ENCODE results near the gene ELOVL6. TPM values are rescaled to one million over a fixed set of nuclear protein-coding genes. Genes with fewer than 3 reads are reported as not detected.

Gene ELOVL6
- total and polyA plus RNA-seq, 9 donors: 0.36 to 10.4 (median 3.6) TPM

DNA sequence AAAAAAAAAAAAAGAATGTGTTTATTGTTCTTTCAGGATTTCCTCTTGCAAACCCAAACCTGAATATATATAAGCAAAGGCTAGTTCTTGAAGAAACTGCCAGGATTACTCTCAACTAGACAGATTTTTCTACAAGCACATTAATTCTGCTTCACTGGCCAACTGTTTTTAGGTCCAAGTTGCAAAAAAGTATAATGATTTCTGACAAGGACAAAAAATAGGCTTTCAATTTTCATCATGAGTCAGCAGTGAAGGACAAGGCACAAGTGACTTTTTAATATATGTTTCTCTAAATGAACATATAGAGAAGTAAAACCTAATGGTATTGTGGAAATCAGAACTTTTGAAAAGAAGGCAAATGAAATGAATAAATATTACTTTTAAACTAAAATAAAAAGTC lies 73.7 kb downstream of the ELOVL6 start:
- Histone ChIP-seq H3K9me3 (no peaks in the 10 kb centered on the region), H3K4me1 (ENCODE audit: insufficient read depth) (no peaks in the 10 kb centered on the region), H3K36me3 (no peaks in the 10 kb centered on the region), H3K27ac (no peak overlapping the region), H3K27me3 (no peaks in the 10 kb centered on the region), H3K4me3 (no peak overlapping the region)
- intact Hi-C loops (cut with DNase I): no loop called here
- DNase-seq: no peak
- TF ChIP-seq EP300 (IDR thresholded peaks at IDR 0.05): no peak
- TF ChIP-seq, protein P1, sequence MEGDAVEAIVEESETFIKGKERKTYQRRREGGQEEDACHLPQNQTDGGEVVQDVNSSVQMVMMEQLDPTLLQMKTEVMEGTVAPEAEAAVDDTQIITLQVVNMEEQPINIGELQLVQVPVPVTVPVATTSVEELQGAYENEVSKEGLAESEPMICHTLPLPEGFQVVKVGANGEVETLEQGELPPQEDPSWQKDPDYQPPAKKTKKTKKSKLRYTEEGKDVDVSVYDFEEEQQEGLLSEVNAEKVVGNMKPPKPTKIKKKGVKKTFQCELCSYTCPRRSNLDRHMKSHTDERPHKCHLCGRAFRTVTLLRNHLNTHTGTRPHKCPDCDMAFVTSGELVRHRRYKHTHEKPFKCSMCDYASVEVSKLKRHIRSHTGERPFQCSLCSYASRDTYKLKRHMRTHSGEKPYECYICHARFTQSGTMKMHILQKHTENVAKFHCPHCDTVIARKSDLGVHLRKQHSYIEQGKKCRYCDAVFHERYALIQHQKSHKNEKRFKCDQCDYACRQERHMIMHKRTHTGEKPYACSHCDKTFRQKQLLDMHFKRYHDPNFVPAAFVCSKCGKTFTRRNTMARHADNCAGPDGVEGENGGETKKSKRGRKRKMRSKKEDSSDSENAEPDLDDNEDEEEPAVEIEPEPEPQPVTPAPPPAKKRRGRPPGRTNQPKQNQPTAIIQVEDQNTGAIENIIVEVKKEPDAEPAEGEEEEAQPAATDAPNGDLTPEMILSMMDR (IDR thresholded peaks at IDR 0.05): no peak
- TF ChIP-seq POLR2A (IDR thresholded peaks at IDR 0.05): no peak

DNA sequence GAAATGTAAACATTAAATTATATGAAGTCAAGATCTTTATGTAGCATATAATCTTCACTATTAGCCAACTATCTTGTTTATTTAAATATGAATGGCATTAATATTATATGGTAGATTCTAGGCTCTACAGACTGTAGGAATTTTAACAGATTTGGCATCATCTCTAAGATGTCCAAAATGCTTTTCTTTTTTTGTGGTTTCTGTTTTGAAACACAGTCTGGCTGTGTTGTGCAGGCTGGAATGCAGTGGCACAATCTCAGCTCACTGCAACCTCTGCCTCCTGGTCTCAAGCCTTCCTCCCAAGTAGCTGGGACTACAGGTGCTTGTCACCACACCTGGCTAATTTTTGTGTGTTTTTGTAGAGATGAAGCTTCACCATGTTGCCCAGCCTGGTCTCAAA lies 76.2 kb downstream of the ELOVL6 start:
- intact Hi-C loops (cut with DNase I): no loop called here
- H3K27ac ChIP-seq: no peak overlapping the region
- no peaks in the 10 kb centered on the region for H3K4me1 ChIP-seq (ENCODE audit: insufficient read depth)
- H3K27me3 ChIP-seq: no peaks in the 10 kb centered on the region
- no peaks in the 10 kb centered on the region for H3K36me3 ChIP-seq
- no peak for DNase-seq
- H3K4me3 ChIP-seq: no peak overlapping the region
- TF ChIP-seq, protein P1 (IDR thresholded peaks at IDR 0.05): no peak
- TF ChIP-seq EP300 (IDR thresholded peaks at IDR 0.05) (no peak), POLR2A (IDR thresholded peaks at IDR 0.05) (no peak)
- no peaks in the 10 kb centered on the region for H3K9me3 ChIP-seq

DNA sequence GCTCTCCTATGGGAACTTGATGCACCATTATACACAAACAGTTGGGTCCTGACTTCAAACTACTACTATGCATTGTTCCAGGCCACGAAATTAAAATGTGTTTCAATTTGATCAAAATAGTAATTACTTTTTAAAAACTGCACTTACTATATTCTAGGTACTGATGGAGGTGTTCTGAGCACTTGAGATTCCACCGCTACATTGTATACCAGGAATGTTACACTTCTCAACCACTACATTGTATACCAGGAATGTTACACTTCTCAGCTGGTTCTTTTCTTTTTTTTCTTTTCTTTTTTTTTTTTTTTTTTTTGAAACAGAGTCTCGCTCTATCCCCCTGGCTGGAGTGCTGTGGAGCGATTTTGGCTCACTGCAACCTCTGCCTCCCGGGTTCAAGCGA lies 77.9 kb downstream of the ELOVL6 start:
- no peak for DNase-seq
- Histone ChIP-seq H3K27ac (no peak overlapping the region), H3K9me3 (no peaks in the 10 kb centered on the region), H3K4me1 (ENCODE audit: insufficient read depth) (no peaks in the 10 kb centered on the region), H3K27me3 (no peaks in the 10 kb centered on the region), H3K4me3 (no peak overlapping the region), H3K36me3 (no peaks in the 10 kb centered on the region)
- intact Hi-C loops (cut with DNase I): no loop called here
- TF ChIP-seq, protein P1 (IDR thresholded peaks at IDR 0.05): no peak
- no peak for TF ChIP-seq POLR2A (IDR thresholded peaks at IDR 0.05)
- TF ChIP-seq EP300 (IDR thresholded peaks at IDR 0.05): no peak
- 95 to 100% (median 96%) methylated on average over 6 of the region's 6 CpGs for WGBS, 3 donors

DNA sequence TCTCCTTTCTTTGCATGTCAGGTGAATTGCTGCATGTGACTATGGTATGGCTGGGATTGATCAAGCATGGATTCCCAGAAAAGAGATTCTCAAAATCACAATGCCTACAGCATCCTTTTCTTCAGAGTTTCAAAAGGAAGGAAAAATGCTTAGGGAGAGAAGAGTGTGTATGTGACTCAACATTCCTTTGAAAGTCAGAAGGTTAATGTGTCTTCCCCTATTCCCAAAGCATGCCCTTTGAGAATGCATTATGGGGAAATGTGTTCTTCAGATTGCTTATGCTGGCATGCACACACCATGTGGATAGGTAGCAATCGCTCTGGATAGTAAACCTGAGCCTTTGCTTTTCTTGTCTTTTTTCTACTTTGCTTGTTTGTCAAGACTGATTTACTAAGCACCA lies 78.5 kb downstream of the ELOVL6 start:
- intact Hi-C loops (cut with DNase I): no loop called here
- no peaks in the 10 kb centered on the region for H3K9me3 ChIP-seq
- 81 to 97% (median 94%) methylated on average over 1 of the region's 1 CpG for WGBS, 3 donors

DNA sequence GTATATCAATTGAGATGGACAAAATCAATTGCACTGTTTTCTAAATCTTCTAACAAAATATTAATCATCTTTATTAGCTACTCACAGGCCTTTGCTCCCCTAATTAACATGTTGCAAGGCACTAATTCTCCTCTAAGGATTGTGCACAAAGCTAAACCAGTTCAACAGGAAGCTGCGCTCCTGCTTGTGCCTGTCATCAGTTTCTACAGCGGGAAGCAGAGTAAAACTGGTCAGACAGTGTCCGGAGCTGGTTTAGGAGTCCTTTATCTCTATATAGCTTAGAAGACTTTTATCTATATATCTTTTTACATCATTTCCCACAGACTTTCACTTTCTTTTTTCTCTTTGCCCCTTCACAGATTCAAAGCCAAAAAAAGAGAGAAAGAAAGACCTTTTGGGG lies 79.1 kb downstream of the ELOVL6 start:
- DNase-seq: no peak
- H3K9me3 ChIP-seq: no peaks in the 10 kb centered on the region
- no peaks in the 10 kb centered on the region for H3K4me1 ChIP-seq (ENCODE audit: insufficient read depth)
- TF ChIP-seq, protein P1 (IDR thresholded peaks at IDR 0.05): no peak
- TF ChIP-seq POLR2A (IDR thresholded peaks at IDR 0.05) (no peak), EP300 (IDR thresholded peaks at IDR 0.05) (no peak)
- WGBS, 3 donors: 86 to 96% (median 91%) methylated on average over 3 of the region's 3 CpGs
- H3K36me3 ChIP-seq: no peaks in the 10 kb centered on the region
- no peaks in the 10 kb centered on the region for H3K27me3 ChIP-seq
- no peak overlapping the region for H3K27ac ChIP-seq
- H3K4me3 ChIP-seq: no peak overlapping the region
- intact Hi-C loops (cut with DNase I): no loop called here

More for the DNA sequence above, 78.5 kb downstream of the ELOVL6 start:
- H3K27ac ChIP-seq: no peak overlapping the region
- no peaks in the 10 kb centered on the region for H3K36me3 ChIP-seq
- H3K27me3 ChIP-seq: no peaks in the 10 kb centered on the region
- no peaks in the 10 kb centered on the region for H3K4me1 ChIP-seq (ENCODE audit: insufficient read depth)
- DNase-seq: no peak
- H3K4me3 ChIP-seq: no peak overlapping the region
- TF ChIP-seq EP300 (IDR thresholded peaks at IDR 0.05) (no peak), POLR2A (IDR thresholded peaks at IDR 0.05) (no peak)
